HCT116 (cell line): ENCODE data around the gene LTBP4. TPM values are rescaled to one million over a fixed set of nuclear protein-coding genes. Genes with fewer than 3 reads are reported as not detected.

ENCODE experiments used
- ATAC-seq: fragments of 200-7000 bp; cut with Tn5 transposase; 2 replicates; pipeline ENCODE4 v1.9.1; 2020; ENCODE audit warnings: mild to moderate bottlenecking, moderate library complexity
- BruUV-seq: library from RNA; stranded (reverse); fragments of 400-500 nt; replicated peaks from 2 replicates; lab custom pipeline; 2021; lab: Mats Ljungman, UMichigan
- CTCF ChIA-PET: fragments of 300-600 bp; sonication (Branson Sonifier 250); formaldehyde crosslinking; loops from one replicate; lab custom pipeline; 2021; ENCODE audit warnings: antibody characterized with exemption; lab: Charles Lee
- POLR2A ChIA-PET: fragments of 300-600, 350-600 bp; sonication (Branson Sonifier 250); formaldehyde crosslinking; loops from one replicate; lab custom pipeline; 2021; ENCODE audit warnings: antibody characterized with exemption; lab: Charles Lee
- RAD21 ChIA-PET, 2 experiments: fragments of 300-600 bp; sonication (Branson Sonifier 250); formaldehyde crosslinking; loops; one replicate each; lab custom pipeline; 2023; ENCODE audit warnings: low total read pairs in 2 of 2; ENCODE audit not compliant: uncharacterized antibody in 2 of 2, unreplicated experiment in 2 of 2, low non-redundant PET in 1 of 2; lab: Charles Lee
- DNase-seq: peaks from one replicate; pipeline ENCODE4 v3.0.0-alpha.2; 2010; ENCODE audit warnings: low read depth, low spot score
- H2AFZ ChIP-seq: fragments of 200-600 bp; shearing (Covaris generic), sonication (generic); 2 replicates; pipeline ENCODE4 v1.6.1; 2017; ENCODE audit warnings: low read depth, mixed run types, mixed read lengths, antibody characterized with exemption, low read length; ENCODE audit not compliant: poor library complexity, severe bottlenecking
- H3K27ac ChIP-seq: 2 replicates; pipeline ENCODE4 v1.5.1; 2012; ENCODE audit warnings: low read depth, low read length
- H3K27me3 ChIP-seq: fragments of 200-600 bp; sonication (generic); 2 replicates; pipeline ENCODE4 v1.6.1; 2016; ENCODE audit warnings: mixed run types, low read length, mixed read lengths; ENCODE audit not compliant: insufficient read depth
- H3K36me3 ChIP-seq, 2 experiments: fragments of 200-500 bp in 1 of 2; fragments of 200-600 bp in 1 of 2; sonication (Bioruptor generic) in 1 of 2; sonication (generic) in 1 of 2; 2 replicates each; pipeline versions ENCODE4 v1.5.1 to v1.6.1; 2014 to 2016; ENCODE audit warnings: low read length in 2 of 2, inconsistent platforms in 1 of 2, mixed read lengths in 1 of 2, mixed run types in 1 of 2; ENCODE audit not compliant: insufficient read depth in 2 of 2, control insufficient read depth in 1 of 2
- H3K4me1 ChIP-seq, 2 experiments: fragments of 200-600 bp in 1 of 2; sonication (generic) in 1 of 2; 2 replicates each; pipeline versions ENCODE4 v1.5.1 to v1.6.1; 2012 to 2017; ENCODE audit warnings: low read length in 2 of 2, inconsistent platforms in 1 of 2, mild to moderate bottlenecking in 1 of 2, mixed read lengths in 1 of 2, mixed run types in 1 of 2, moderate library complexity in 1 of 2; ENCODE audit not compliant: insufficient read depth in 2 of 2, control insufficient read depth in 1 of 2
- H3K4me2 ChIP-seq: fragments of 200-600 bp; sonication (generic); 2 replicates; pipeline ENCODE4 v1.6.1; 2017; ENCODE audit warnings: mixed run types, low read length, mixed read lengths
- H3K4me3 ChIP-seq, 2 experiments: fragments of 200-600 bp in 1 of 2; sonication (generic) in 1 of 2; replicated peaks in 1 of 2; 2 replicates each; pipeline ENCODE4 v1.5.1; 2011 to 2016; ENCODE audit warnings: low read length in 2 of 2, control low read depth in 1 of 2, low read depth in 1 of 2, mild to moderate bottlenecking in 1 of 2, mixed read lengths in 1 of 2, mixed run types in 1 of 2
- H3K79me2 ChIP-seq: fragments of 200-600 bp; sonication (generic); 2 replicates; pipeline ENCODE4 v1.6.1; 2017; ENCODE audit warnings: mild to moderate bottlenecking, mixed run types, low read length, moderate library complexity, mixed read lengths; ENCODE audit not compliant: insufficient read depth
- H3K9ac ChIP-seq: fragments of 200-600 bp; sonication (generic); 2 replicates; pipeline ENCODE4 v1.6.1; 2016; ENCODE audit warnings: low read length, mixed read lengths
- H3K9me2 ChIP-seq: fragments of 200-600 bp; sonication (generic), shearing (Covaris generic); 2 replicates; pipeline ENCODE4 v1.6.1; 2017; ENCODE audit warnings: mixed run types, mild to moderate bottlenecking, moderate library complexity; ENCODE audit not compliant: insufficient read depth
- H3K9me3 ChIP-seq, 2 experiments: fragments of 200-500 bp in 1 of 2; fragments of 200-600 bp in 1 of 2; sonication (Bioruptor generic) in 1 of 2; sonication (generic) in 1 of 2; 2 replicates each; pipeline ENCODE4 v1.6.1; 2014 to 2017; ENCODE audit warnings: low read length in 2 of 2, mixed read lengths in 2 of 2, inconsistent platforms in 1 of 2, low read depth in 1 of 2, mild to moderate bottlenecking in 1 of 2, mixed run types in 1 of 2, moderate library complexity in 1 of 2; ENCODE audit not compliant: control insufficient read depth in 1 of 2, insufficient read depth in 1 of 2
- H4K20me1 ChIP-seq: fragments of 200-600 bp; sonication (generic), shearing (Covaris generic); 2 replicates; pipeline ENCODE4 v1.6.1; 2017; ENCODE audit warnings: mixed run types, mild to moderate bottlenecking, moderate library complexity; ENCODE audit not compliant: insufficient read depth
- CBX3 ChIP-seq: IDR thresholded peaks from 2 replicates; pipeline ENCODE4 v1.6.1; 2012; ENCODE audit warnings: low read depth
- CTCF ChIP-seq, 3 experiments: fragments of 200-600 bp in 1 of 3; sonication (generic) in 1 of 3; IDR thresholded peaks in 2 of 3; conservative IDR thresholded peaks in 1 of 3; 2 replicates each; pipeline ENCODE4 v1.5.1; 2012 to 2017; ENCODE audit warnings: low read depth in 2 of 3, low read length in 2 of 3, antibody characterized with exemption in 1 of 3, borderline replicate concordance in 1 of 3, control low read depth in 1 of 3, mild to moderate bottlenecking in 1 of 3, mixed read lengths in 1 of 3, mixed run types in 1 of 3, moderate library complexity in 1 of 3; ENCODE audit not compliant: insufficient read depth in 1 of 3
- EGR1 ChIP-seq: IDR thresholded peaks from 2 replicates; pipeline ENCODE4 v1.6.1; 2012; ENCODE audit warnings: low read depth
- ELF1 ChIP-seq: IDR thresholded peaks from 2 replicates; pipeline ENCODE4 v1.6.1; 2012; ENCODE audit warnings: low read depth, borderline replicate concordance
- EZH2phosphoT487 ChIP-seq: fragments of 200-600 bp; IDR thresholded peaks from 2 replicates; pipeline ENCODE4 v1.6.1; 2018; ENCODE audit warnings: antibody characterized with exemption, borderline replicate concordance
- MAX ChIP-seq: IDR thresholded peaks from 2 replicates; pipeline ENCODE4 v1.6.1; 2012
- RAD21 ChIP-seq: IDR thresholded peaks from 2 replicates; pipeline ENCODE4 v1.6.1; 2012; ENCODE audit warnings: low read depth, mild to moderate bottlenecking
- REST ChIP-seq: IDR thresholded peaks from 2 replicates; pipeline ENCODE4 v1.6.1; 2012; ENCODE audit warnings: low read depth
- SIN3A ChIP-seq: IDR thresholded peaks from 2 replicates; pipeline ENCODE4 v1.6.1; 2012; ENCODE audit warnings: low read depth
- SP1 ChIP-seq: IDR thresholded peaks from 2 replicates; pipeline ENCODE4 v1.6.1; 2012; ENCODE audit warnings: low read depth
- SRF ChIP-seq: IDR thresholded peaks from 2 replicates; pipeline ENCODE4 v1.6.1; 2012; ENCODE audit warnings: low read depth
- TCF7L2 ChIP-seq: IDR thresholded peaks from 2 replicates; pipeline ENCODE4 v1.7.0; 2011; ENCODE audit warnings: borderline replicate concordance, inconsistent platforms; ENCODE audit not compliant: insufficient read depth, insufficient read length; ENCODE audit errors: extremely low read depth
- YY1 ChIP-seq: IDR thresholded peaks from 2 replicates; pipeline ENCODE4 v1.6.1; 2011; ENCODE audit warnings: low read length, low read depth, moderate library complexity, mild to moderate bottlenecking; ENCODE audit not compliant: insufficient replicate concordance; ENCODE audit errors: extremely low read depth
- ZBTB33 ChIP-seq: IDR thresholded peaks from 2 replicates; pipeline ENCODE4 v1.6.1; 2011; ENCODE audit warnings: mild to moderate bottlenecking, low read length, moderate library complexity; ENCODE audit not compliant: insufficient replicate concordance; ENCODE audit errors: extremely low read depth
- ZFX ChIP-seq: fragments of 450-650 bp; IDR thresholded peaks from 2 replicates; pipeline ENCODE4 v1.6.1; 2017
- ZNF274 ChIP-seq: fragments of 200-500 bp; sonication (Bioruptor generic); IDR thresholded peaks from 2 replicates; pipeline ENCODE4 v1.6.1; 2014; ENCODE audit warnings: mild to moderate bottlenecking, low read depth, low read length, inconsistent platforms
- intact Hi-C: fragments of 100-400 bp; cut with micrococcal nuclease; formaldehyde crosslinking; loops from 2 replicates; pipeline ENCODE4 v1.10.0; 2022
- total RNA-seq: library from RNA; stranded (reverse); gene quantifications from one replicate; pipeline ENCODE4 v1.2.1, GENCODE V29; 2021; ENCODE audit not compliant: unreplicated experiment

The LTBP4 gene
- total RNA-seq, 1 experiment from 2014 or later: 310 TPM

GRCh38 chr19:40571005-40571318 is 30.2 kb upstream of the LTBP4 start:
- Histone ChIP-seq H3K9ac (no peak overlapping the region), H3K9me2 (no peaks in the 10 kb centered on the region), H3K4me3 (0 out of 4 replicates have a peak overlapping the region, but pooled peaks of 1 of the 2 experiments have one; percentile 4), H2AFZ (no peak overlapping the region), H3K36me3 (no peaks in the 10 kb centered on the region), H3K27me3 (no peaks in the 10 kb centered on the region), H3K79me2 (no peaks in the 10 kb centered on the region), H4K20me1 (no peaks in the 10 kb centered on the region), H3K9me3 (no peaks in the 10 kb centered on the region), H3K27ac (no peak overlapping the region), H3K4me2 (peak overlapping the region; percentile 49), H3K4me1 (peaks cover 9 to 25% of the 10 kb centered on the region in 2 experiments)
- ChIA-PET RAD21 (interaction anchor here in 1 of 2 experiments (1.0 kb wide), 1 partner anchor 35 kb away, joined by 3 read pairs; no protein-coding TSS in a partner anchor), CTCF (interaction anchor here (1.0 to 1.7 kb wide), 10 partner anchors 22 to 107 kb away, joined by 3 to 13 read pairs (median 5); no protein-coding TSS in a partner anchor), POLR2A (interaction anchor here (0.6 to 1.8 kb wide), 9 partner anchors 8 to 128 kb away, joined by 3 to 11 read pairs (median 3); no protein-coding TSS in a partner anchor)
- intact Hi-C loops: no loop called here
- no TSS peak for BruUV-seq
- no peak for DNase-seq
- no peak for ATAC-seq
- TF ChIP-seq EGR1 (no peak), ZBTB33 (no peak), TCF7L2 (no peak), CTCF (IDR thresholded peaks at IDR 0.05 in 2 of 3, conservative IDR thresholded peaks at IDR 0.05 in 1 of 3; ENCODE audit: borderline replicate concordance in 1 of 3, insufficient read depth in 1 of 3, low read depth in 2 of 3, low read length in 2 of 3) (no peak), YY1 (no peak), REST (no peak), ELF1 (no peak), RAD21 (no peak), CBX3 (no peak), EZH2phosphoT487 (no peak), MAX (no peak), SIN3A (no peak), ZNF274 (no peak), SRF (no peak), ZFX (no peak), SP1 (no peak)
